Activated CD4-positive, alpha-beta T cell treated with anti-CD3 and anti-CD28 coated beads, Interleukin-2, amount 10 ng/mL, durations not matched to agents 7 days and 5 days (primary cell): ENCODE measurements around the gene NSF. TPM values are rescaled to one million over a fixed set of nuclear protein-coding genes. Genes with fewer than 3 reads are reported as not detected.

Experiments
- CTCF ChIA-PET: fragments of 350-600 bp; sonication (Branson Sonifier 250); formaldehyde crosslinking; loops from one replicate; lab custom pipeline; 2021; ENCODE audit warnings: antibody characterized with exemption; lab: Charles Lee
- POLR2A ChIA-PET: fragments of 350-600 bp; sonication (Branson Sonifier 250); formaldehyde crosslinking; loops from one replicate; lab custom pipeline; 2021; ENCODE audit warnings: antibody characterized with exemption; lab: Charles Lee
- DNase-seq: peaks from one replicate; pipeline ENCODE4 v3.0.0-alpha.2; 2020
- H3K27ac Mint-ChIP-seq: one replicate; pipeline ENCODE4 v1.8.0; 2021; ENCODE audit warnings: mild to moderate bottlenecking, moderate library complexity, mixed read lengths
- H3K27me3 Mint-ChIP-seq: one replicate; pipeline ENCODE4 v1.8.0; 2021; ENCODE audit warnings: mixed read lengths
- H3K36me3 Mint-ChIP-seq: one replicate; pipeline ENCODE4 v1.8.0; 2021; ENCODE audit warnings: low read depth, mixed read lengths
- H3K4me1 Mint-ChIP-seq: one replicate; pipeline ENCODE4 v1.8.0; 2021; ENCODE audit warnings: mixed read lengths
- H3K4me3 Mint-ChIP-seq: one replicate; pipeline ENCODE4 v1.8.0; 2021; ENCODE audit warnings: mild to moderate bottlenecking, moderate library complexity, mixed read lengths
- H3K9me3 Mint-ChIP-seq: one replicate; pipeline ENCODE4 v1.8.0; 2021; ENCODE audit warnings: mixed read lengths
- total RNA-seq, 2 experiments: library from RNA; stranded (reverse); gene quantifications; one replicate each; pipeline ENCODE4 v1.2.3, GENCODE V29; 2021

The NSF gene
- total RNA-seq, 2 experiments from 2014 or later: 49.4 to 50.9 TPM

- no peak overlapping the region for H3K27ac Mint-ChIP-seq
- ChIA-PET CTCF (interaction anchor here (1.2 kb wide), 1 partner anchor 13 kb away, joined by 3 read pairs; no protein-coding TSS in a partner anchor), POLR2A (interaction anchor here (0.6 kb wide), 1 partner anchor 98 kb away, joined by 10 read pairs; no protein-coding TSS in a partner anchor)
- peaks cover 7% of the 10 kb centered on the region for H3K27me3 Mint-ChIP-seq
- H3K9me3 Mint-ChIP-seq: no peaks in the 10 kb centered on the region
- H3K4me3 Mint-ChIP-seq: no peak overlapping the region
- H3K4me1 Mint-ChIP-seq: no peaks in the 10 kb centered on the region
- DNase-seq: no peak
- H3K36me3 Mint-ChIP-seq: no peaks in the 10 kb centered on the region
Measured at GRCh38 chr17:46796084-46796483, 205.6 kb downstream of the NSF start.

GRCh38 chr17:46796524-46796923, 206.1 kb downstream of the NSF start:
- Mint-ChIP-seq H3K4me1 (no peaks in the 10 kb centered on the region), H3K27me3 (peaks cover 7% of the 10 kb centered on the region), H3K27ac (no peak overlapping the region), H3K36me3 (no peaks in the 10 kb centered on the region), H3K4me3 (no peak overlapping the region), H3K9me3 (no peaks in the 10 kb centered on the region)
- DNase-seq: no peak
- POLR2A ChIA-PET: interaction anchor here (0.6 kb wide), 1 partner anchor 98 kb away, joined by 10 read pairs; no protein-coding TSS in a partner anchor
- CTCF ChIA-PET: interaction anchor here (1.2 to 1.4 kb wide), 2 partner anchors 9 to 14 kb away, joined by 3 read pairs; no protein-coding TSS in a partner anchor

GRCh38 chr17:46796956-46797530, 206.6 kb downstream of the NSF start:
- no peaks in the 10 kb centered on the region for H3K36me3 Mint-ChIP-seq
- ChIA-PET POLR2A (no interaction called here), CTCF (interaction anchor here (1.2 to 2.1 kb wide), 3 partner anchors 10 to 18 kb away, joined by 3 to 4 read pairs (median 3); no protein-coding TSS in a partner anchor)
- H3K4me1 Mint-ChIP-seq: no peaks in the 10 kb centered on the region
- no peak overlapping the region for H3K27ac Mint-ChIP-seq
- no peaks in the 10 kb centered on the region for H3K9me3 Mint-ChIP-seq
- DNase-seq: no peak
- H3K27me3 Mint-ChIP-seq: peaks cover 7% of the 10 kb centered on the region
- no peak overlapping the region for H3K4me3 Mint-ChIP-seq

GRCh38 chr17:46800573-46800972, 210.1 kb downstream of the NSF start:
- peaks cover 2% of the 10 kb centered on the region for H3K9me3 Mint-ChIP-seq
- ChIA-PET CTCF (no interaction called here), POLR2A (no interaction called here)
- DNase-seq: no peak
- H3K27ac Mint-ChIP-seq: no peak overlapping the region
- H3K4me3 Mint-ChIP-seq: no peak overlapping the region
- no peaks in the 10 kb centered on the region for H3K4me1 Mint-ChIP-seq
- no peaks in the 10 kb centered on the region for H3K36me3 Mint-ChIP-seq
- H3K27me3 Mint-ChIP-seq: peaks cover 2% of the 10 kb centered on the region

- Mint-ChIP-seq H3K4me1 (no peaks in the 10 kb centered on the region), H3K9me3 (peaks cover 2% of the 10 kb centered on the region), H3K4me3 (no peak overlapping the region), H3K27ac (no peak overlapping the region), H3K36me3 (no peaks in the 10 kb centered on the region), H3K27me3 (peaks cover 2% of the 10 kb centered on the region)
- ChIA-PET POLR2A (no interaction called here), CTCF (no interaction called here)
- no peak for DNase-seq
Measured at GRCh38 chr17:46802800-46803199, 212.3 kb downstream of the NSF start.

- ChIA-PET POLR2A (no interaction called here), CTCF (no interaction called here)
- peaks cover 2% of the 10 kb centered on the region for H3K27me3 Mint-ChIP-seq
- H3K4me3 Mint-ChIP-seq: no peak overlapping the region
- no peak overlapping the region for H3K27ac Mint-ChIP-seq
- no peaks in the 10 kb centered on the region for H3K36me3 Mint-ChIP-seq
- H3K9me3 Mint-ChIP-seq: peaks cover 2% of the 10 kb centered on the region
- no peaks in the 10 kb centered on the region for H3K4me1 Mint-ChIP-seq
- DNase-seq: no peak
Measured at GRCh38 chr17:46803544-46803943, 213.1 kb downstream of the NSF start.

- no peak for DNase-seq
- ChIA-PET POLR2A (no interaction called here), CTCF (interaction anchor here (0.6 to 1.2 kb wide), 2 partner anchors 9 to 30 kb away, joined by 3 read pairs; no protein-coding TSS in a partner anchor)
- Mint-ChIP-seq H3K4me1 (no peaks in the 10 kb centered on the region), H3K36me3 (no peaks in the 10 kb centered on the region), H3K27me3 (peaks cover 2% of the 10 kb centered on the region), H3K27ac (no peak overlapping the region), H3K4me3 (no peak overlapping the region), H3K9me3 (peaks cover 2% of the 10 kb centered on the region)
Measured at GRCh38 chr17:46805771-46806170, 215.3 kb downstream of the NSF start.

Other genes with a start within 250 kb of the NSF start
- gene ARL17B, start 228.9 kb upstream of the NSF start, total RNA-seq: 10 to 100 TPM; 33.8 to 34.7 TPM
- 10 to 100 TPM; 10.4 to 11.1 TPM for gene LRRC37A2, start 78.2 kb upstream of the NSF start, total RNA-seq
- 10 to 100 TPM; 27.5 to 28.5 TPM for gene ARL17A, start 11.0 kb upstream of the NSF start, total RNA-seq
- not detected for gene WNT3, start 228.0 kb downstream of the NSF start, total RNA-seq